CD4-positive, alpha-beta T cell treated with Interleukin-17A for 4 hours (primary cell): ENCODE measurements around the gene HEBP2.

Experiments used
- DNase-seq: peaks from one replicate; pipeline ENCODE4 v3.0.0-alpha.2; 2020; ENCODE audit warnings: mixed read lengths

Gene HEBP2

GRCh38 chr6:138455746-138456400 is 51.9 kb downstream of the HEBP2 start:
- DNase-seq = peak; percentile 46

- no peak for DNase-seq
Measured at GRCh38 chr6:138456401-138456790, 52.4 kb downstream of the HEBP2 start.

- no peak for DNase-seq
Measured at GRCh38 chr6:138461647-138462046, 57.6 kb downstream of the HEBP2 start.

- DNase-seq = no peak
Measured at GRCh38 chr6:138464085-138464484, 60.1 kb downstream of the HEBP2 start.

- DNase-seq = no peak
Measured at GRCh38 chr6:138465007-138465645, 61.1 kb downstream of the HEBP2 start.

GRCh38 chr6:138467901-138468300 is 63.9 kb downstream of the HEBP2 start:
- DNase-seq = no peak

GRCh38 chr6:138468320-138469015 is 64.4 kb downstream of the HEBP2 start:
- DNase-seq = no peak
